ENCODE measurements around the gene DCC. TPM values are rescaled to one million over a fixed set of nuclear protein-coding genes. Genes with fewer than 3 reads are reported as not detected.

The DCC gene
- total and polyA plus RNA-seq, 2 donors (not counting 1 experiment from before 2014, with no cell fraction given): 0.14 TPM; not detected in 1

DNA sequence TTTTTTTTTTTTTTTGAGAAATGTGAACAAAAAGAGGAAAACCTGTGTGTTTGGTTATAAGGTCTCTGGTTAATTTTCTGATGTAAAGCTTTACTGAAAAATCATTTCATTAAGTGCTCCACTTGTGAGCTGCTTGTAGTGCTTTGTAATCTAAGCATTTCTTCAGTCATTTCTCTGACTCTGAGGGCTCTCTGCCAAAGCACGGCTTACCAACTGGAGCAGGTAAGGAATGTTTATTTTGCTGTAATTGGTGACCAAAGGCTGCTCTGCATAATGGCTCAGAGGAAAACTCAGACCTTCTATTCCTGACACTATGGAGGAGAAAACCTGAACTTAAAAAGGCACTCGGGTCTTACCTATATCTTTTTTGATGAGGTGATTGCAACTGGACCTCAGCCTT, 1035.6 kb downstream of the DCC start:
- no peaks in the 10 kb centered on the region for H4K20me1 ChIP-seq (ENCODE audit: control insufficient read depth, extremely low read depth, insufficient read depth, low read length)
- no peak overlapping the region for H3K4me3 ChIP-seq (replicated peaks in 1 of 4; ENCODE audit: control extremely low read depth in 1 of 4, insufficient read depth in 1 of 4, low read depth in 3 of 4, low read length in 4 of 4)
- H3K4me1 ChIP-seq (ENCODE audit: control insufficient read depth, extremely low read depth, insufficient read depth, low read length): no peaks in the 10 kb centered on the region
- H3K79me2 ChIP-seq (ENCODE audit: control insufficient read depth, insufficient read depth, low read length): no peaks in the 10 kb centered on the region
- no peak overlapping the region for H3K4me2 ChIP-seq (ENCODE audit: extremely low read depth, insufficient read depth, low read length)
- TF ChIP-seq, protein P1, sequence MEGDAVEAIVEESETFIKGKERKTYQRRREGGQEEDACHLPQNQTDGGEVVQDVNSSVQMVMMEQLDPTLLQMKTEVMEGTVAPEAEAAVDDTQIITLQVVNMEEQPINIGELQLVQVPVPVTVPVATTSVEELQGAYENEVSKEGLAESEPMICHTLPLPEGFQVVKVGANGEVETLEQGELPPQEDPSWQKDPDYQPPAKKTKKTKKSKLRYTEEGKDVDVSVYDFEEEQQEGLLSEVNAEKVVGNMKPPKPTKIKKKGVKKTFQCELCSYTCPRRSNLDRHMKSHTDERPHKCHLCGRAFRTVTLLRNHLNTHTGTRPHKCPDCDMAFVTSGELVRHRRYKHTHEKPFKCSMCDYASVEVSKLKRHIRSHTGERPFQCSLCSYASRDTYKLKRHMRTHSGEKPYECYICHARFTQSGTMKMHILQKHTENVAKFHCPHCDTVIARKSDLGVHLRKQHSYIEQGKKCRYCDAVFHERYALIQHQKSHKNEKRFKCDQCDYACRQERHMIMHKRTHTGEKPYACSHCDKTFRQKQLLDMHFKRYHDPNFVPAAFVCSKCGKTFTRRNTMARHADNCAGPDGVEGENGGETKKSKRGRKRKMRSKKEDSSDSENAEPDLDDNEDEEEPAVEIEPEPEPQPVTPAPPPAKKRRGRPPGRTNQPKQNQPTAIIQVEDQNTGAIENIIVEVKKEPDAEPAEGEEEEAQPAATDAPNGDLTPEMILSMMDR (conservative IDR thresholded peaks at IDR 0.05 in 1 of 2, IDR thresholded peaks at IDR 0.05 in 1 of 2; ENCODE audit: low read depth in 1 of 2, low read length in 2 of 2): no peak
- TF ChIP-seq EZH2 (IDR thresholded peaks at IDR 0.05; ENCODE audit: low read length, missing control alignments): no peak
- H3K27ac ChIP-seq (ENCODE audit: insufficient read depth, low read length): no peak overlapping the region
- H2AFZ ChIP-seq (ENCODE audit: low read length): no peak overlapping the region
- no peaks in the 10 kb centered on the region for H3K9me3 ChIP-seq (ENCODE audit: control insufficient read depth, insufficient read depth, low read depth, low read length)
- no peak overlapping the region for H3K9ac ChIP-seq (ENCODE audit: insufficient read depth, low read length)
- H3K36me3 ChIP-seq (ENCODE audit: control insufficient read depth, insufficient read depth, low read length): no peaks in the 10 kb centered on the region
- no peaks in the 10 kb centered on the region for H3K27me3 ChIP-seq (ENCODE audit: control insufficient read depth, insufficient read depth, low read length)
- DNase-seq (ENCODE audit: low read depth in 2 of 2): no peak

DNA sequence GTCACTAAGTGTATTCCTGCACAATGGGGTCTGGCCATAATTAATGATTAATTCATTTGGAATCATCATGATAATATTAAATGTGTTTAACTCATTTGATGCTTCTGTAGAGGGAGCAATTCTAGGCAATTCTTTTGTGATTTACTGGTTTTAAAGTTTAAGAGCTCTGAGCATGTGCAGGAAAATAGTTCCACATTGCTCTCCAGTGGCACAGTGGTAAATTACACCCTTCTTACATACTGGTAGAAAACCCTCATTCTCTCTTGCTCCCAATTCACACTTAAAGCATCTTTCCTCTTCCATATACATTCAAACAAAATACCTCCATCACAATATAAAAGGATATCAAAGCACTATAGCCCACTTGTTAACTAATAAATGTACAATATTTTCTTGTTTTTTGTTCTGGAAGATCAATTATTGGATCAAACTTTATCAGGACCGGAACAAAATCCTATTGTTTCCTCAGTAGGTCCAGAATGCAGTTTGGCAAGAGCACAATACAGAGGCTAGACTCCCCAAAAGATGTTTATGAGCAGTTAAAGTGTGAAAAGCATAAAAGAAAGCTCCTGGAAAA, 1040.2 kb downstream of the DCC start:
- Histone ChIP-seq H3K27me3 (ENCODE audit: control insufficient read depth, insufficient read depth, low read length) (no peaks in the 10 kb centered on the region), H3K9ac (ENCODE audit: insufficient read depth, low read length) (no peak overlapping the region), H3K4me3 (replicated peaks in 1 of 4; ENCODE audit: control extremely low read depth in 1 of 4, insufficient read depth in 1 of 4, low read depth in 3 of 4, low read length in 4 of 4) (no peak overlapping the region), H3K36me3 (ENCODE audit: control insufficient read depth, insufficient read depth, low read length) (no peaks in the 10 kb centered on the region), H4K20me1 (ENCODE audit: control insufficient read depth, extremely low read depth, insufficient read depth, low read length) (no peaks in the 10 kb centered on the region), H2AFZ (ENCODE audit: low read length) (no peak overlapping the region), H3K4me1 (ENCODE audit: control insufficient read depth, extremely low read depth, insufficient read depth, low read length) (no peaks in the 10 kb centered on the region), H3K9me3 (ENCODE audit: control insufficient read depth, insufficient read depth, low read depth, low read length) (no peaks in the 10 kb centered on the region), H3K27ac (ENCODE audit: insufficient read depth, low read length) (no peak overlapping the region), H3K4me2 (ENCODE audit: extremely low read depth, insufficient read depth, low read length) (no peak overlapping the region), H3K79me2 (ENCODE audit: control insufficient read depth, insufficient read depth, low read length) (no peaks in the 10 kb centered on the region)
- TF ChIP-seq EZH2 (IDR thresholded peaks at IDR 0.05; ENCODE audit: low read length, missing control alignments): no peak
- TF ChIP-seq, protein P1 (conservative IDR thresholded peaks at IDR 0.05 in 1 of 2, IDR thresholded peaks at IDR 0.05 in 1 of 2; ENCODE audit: low read depth in 1 of 2, low read length in 2 of 2): no peak
- DNase-seq (ENCODE audit: low read depth in 2 of 2): peak; percentile 2 to 21

DNA sequence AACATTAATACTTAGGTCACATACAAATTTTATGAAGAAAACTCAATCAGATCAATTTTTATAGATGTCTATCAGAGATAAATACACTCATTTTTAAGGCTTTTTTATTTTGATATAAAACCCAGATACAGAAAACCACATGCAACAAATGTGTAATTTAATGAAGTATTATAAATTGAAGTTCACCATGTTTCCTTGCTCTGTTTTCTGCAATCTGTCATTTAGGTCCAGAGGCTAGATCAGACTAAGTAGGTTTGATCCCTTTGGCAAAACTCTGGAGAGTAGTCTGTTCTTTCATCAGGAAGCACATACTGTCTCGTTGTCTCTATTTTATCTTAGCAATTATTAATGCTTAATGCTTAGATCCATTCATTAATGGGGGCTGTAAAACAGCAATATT, 1042.9 kb downstream of the DCC start:
- DNase-seq (ENCODE audit: low read depth in 2 of 2): no peak
- no peaks in the 10 kb centered on the region for H3K27me3 ChIP-seq (ENCODE audit: control insufficient read depth, insufficient read depth, low read length)
- no peak overlapping the region for H3K9ac ChIP-seq (ENCODE audit: insufficient read depth, low read length)
- H3K27ac ChIP-seq (ENCODE audit: insufficient read depth, low read length): no peak overlapping the region
- no peak overlapping the region for H3K4me3 ChIP-seq (replicated peaks in 1 of 4; ENCODE audit: control extremely low read depth in 1 of 4, insufficient read depth in 1 of 4, low read depth in 3 of 4, low read length in 4 of 4)
- no peaks in the 10 kb centered on the region for H3K36me3 ChIP-seq (ENCODE audit: control insufficient read depth, insufficient read depth, low read length)
- no peak overlapping the region for H2AFZ ChIP-seq (ENCODE audit: low read length)
- H3K4me2 ChIP-seq (ENCODE audit: extremely low read depth, insufficient read depth, low read length): no peak overlapping the region
- H3K4me1 ChIP-seq (ENCODE audit: control insufficient read depth, extremely low read depth, insufficient read depth, low read length): no peaks in the 10 kb centered on the region
- no peaks in the 10 kb centered on the region for H3K9me3 ChIP-seq (ENCODE audit: control insufficient read depth, insufficient read depth, low read depth, low read length)
- no peak for TF ChIP-seq EZH2 (IDR thresholded peaks at IDR 0.05; ENCODE audit: low read length, missing control alignments)
- TF ChIP-seq, protein P1 (conservative IDR thresholded peaks at IDR 0.05 in 1 of 2, IDR thresholded peaks at IDR 0.05 in 1 of 2; ENCODE audit: low read depth in 1 of 2, low read length in 2 of 2): no peak
- no peaks in the 10 kb centered on the region for H3K79me2 ChIP-seq (ENCODE audit: control insufficient read depth, insufficient read depth, low read length)
- H4K20me1 ChIP-seq (ENCODE audit: control insufficient read depth, extremely low read depth, insufficient read depth, low read length): no peaks in the 10 kb centered on the region

Measured in fibroblast of lung (primary cell).